CD8-positive, alpha-beta memory T cell (primary cell): ENCODE measurements around the gene GALNT7. TPM values are rescaled to one million over a fixed set of nuclear protein-coding genes. Genes with fewer than 3 reads are reported as not detected.

Source experiments
- CTCF ChIA-PET: fragments of 350-600 bp; sonication (Branson Sonifier 250); formaldehyde crosslinking; loops from one replicate; lab custom pipeline; 2021; ENCODE audit warnings: antibody characterized with exemption; lab: Charles Lee
- POLR2A ChIA-PET: fragments of 350-600 bp; sonication (Branson Sonifier 250); formaldehyde crosslinking; loops from one replicate; lab custom pipeline; 2021; ENCODE audit warnings: antibody characterized with exemption; lab: Charles Lee
- DNase-seq, 5 donors: peaks; one replicate each; pipeline versions ENCODE4 v3.0.0 to v3.0.0-alpha.2; 2020 to 2022; ENCODE audit warnings: mixed read lengths in 1 of 5
- H3K27ac ChIP-seq: one replicate; pipeline ENCODE4 v1.7.0; 2013; ENCODE audit warnings: low read depth, mild to moderate bottlenecking, low read length, moderate library complexity
- H3K27me3 ChIP-seq: 2 replicates; pipeline ENCODE4 v1.7.0; 2013; ENCODE audit warnings: low read length, mild to moderate bottlenecking; ENCODE audit not compliant: insufficient read depth, poor library complexity, severe bottlenecking
- H3K36me3 ChIP-seq: 2 replicates; pipeline ENCODE4 v1.7.0; 2013; ENCODE audit warnings: mild to moderate bottlenecking, low read length, moderate library complexity; ENCODE audit not compliant: insufficient read depth
- H3K4me1 ChIP-seq: 2 replicates; pipeline ENCODE4 v1.7.0; 2013; ENCODE audit warnings: mild to moderate bottlenecking, low read length, moderate library complexity; ENCODE audit not compliant: insufficient read depth
- H3K4me3 ChIP-seq: 2 replicates; pipeline ENCODE4 v1.7.0; 2013; ENCODE audit warnings: mild to moderate bottlenecking, low read length
- H3K9me3 ChIP-seq: 2 replicates; pipeline ENCODE4 v1.7.0; 2013; ENCODE audit warnings: mild to moderate bottlenecking, low read length
- H3K27ac Mint-ChIP-seq, 8 donors: one replicate each; pipeline ENCODE4 v1.8.0; 2020 to 2021; ENCODE audit warnings: mixed read lengths in 8 of 8, mild to moderate bottlenecking in 6 of 8, inconsistent platforms in 3 of 8, moderate library complexity in 3 of 8
- H3K27me3 Mint-ChIP-seq, 2 donors: one replicate each; pipeline ENCODE4 v1.8.0; 2020 to 2021; ENCODE audit warnings: mixed read lengths in 2 of 2, mild to moderate bottlenecking in 1 of 2, moderate library complexity in 1 of 2
- H3K36me3 Mint-ChIP-seq, 3 donors: one replicate each; pipeline ENCODE4 v1.8.0; 2020 to 2021; ENCODE audit warnings: mixed read lengths in 3 of 3, inconsistent platforms in 1 of 3, mild to moderate bottlenecking in 1 of 3
- H3K4me1 Mint-ChIP-seq, 3 donors: one replicate each; pipeline ENCODE4 v1.8.0; 2020 to 2021; ENCODE audit warnings: mixed read lengths in 3 of 3, inconsistent platforms in 1 of 3, mild to moderate bottlenecking in 1 of 3
- H3K4me3 Mint-ChIP-seq, 7 donors: one replicate each; pipeline ENCODE4 v1.8.0; 2020 to 2021; ENCODE audit warnings: mixed read lengths in 7 of 7, mild to moderate bottlenecking in 6 of 7, moderate library complexity in 4 of 7, inconsistent platforms in 2 of 7
- H3K9me3 Mint-ChIP-seq, 5 donors: one replicate each; pipeline ENCODE4 v1.8.0; 2020 to 2022; ENCODE audit warnings: mixed read lengths in 5 of 5, mild to moderate bottlenecking in 3 of 5, moderate library complexity in 2 of 5, inconsistent platforms in 1 of 5
- polyA plus RNA-seq: library from polyadenylated mRNA; unstranded; fragments of 300-500 nt; fragmentation: Illumina TruSeq; gene quantifications from one replicate; pipeline ENCODE4 v1.2.3, GENCODE V29; 2021
- total RNA-seq, 2 experiments: library from RNA; stranded (reverse); gene quantifications; one replicate each; pipeline ENCODE4 v1.2.3, GENCODE V29; 2021

Gene GALNT7
- total and polyA plus RNA-seq, 3 experiments from 2014 or later: 10.0 to 18.0 (median 16.7) TPM

GRCh38 chr4:173367285-173367684 is 198.7 kb downstream of the GALNT7 start:
- H3K9me3 ChIP-seq: no peaks in the 10 kb centered on the region
- no peaks in the 10 kb centered on the region for H3K36me3 ChIP-seq
- ChIA-PET POLR2A (interaction anchor here (6.3 kb wide), 1 partner anchor 34 kb away, joined by 206 read pairs; the partner anchor contains the start of gene HMGB2), CTCF (interaction anchor here (1.3 to 6.3 kb wide), 2 partner anchors 11 to 33 kb away, joined by 3 to 39 read pairs; partner anchors contain the start of gene HMGB2)
- no peak overlapping the region for H3K27ac ChIP-seq
- Mint-ChIP-seq H3K36me3 (peaks cover 0 to 22% (median 0%) of the 10 kb centered on the region in 3 donors), H3K9me3 (no peaks in the 10 kb centered on the region), H3K4me3 (peak overlapping the region in 2 of 7 donors; percentile 65 to 66), H3K27ac (peak overlapping the region in 4 of 8 donors; percentile 0 to 39 (median 7)), H3K27me3 (peaks cover 0 to 2% of the 10 kb centered on the region in 2 donors), H3K4me1 (peaks cover 28 to 48% (median 36%) of the 10 kb centered on the region in 3 donors)
- H3K4me1 ChIP-seq: peaks cover 15% of the 10 kb centered on the region
- no peak for DNase-seq
- no peak overlapping the region for H3K4me3 ChIP-seq
- no peaks in the 10 kb centered on the region for H3K27me3 ChIP-seq

- Mint-ChIP-seq H3K4me1 (peaks cover 30 to 55% (median 41%) of the 10 kb centered on the region in 3 donors), H3K27me3 (peaks cover 0 to 2% of the 10 kb centered on the region in 2 donors), H3K4me3 (peak overlapping the region in 2 of 7 donors; percentile 41), H3K36me3 (peaks cover 0 to 22% (median 0%) of the 10 kb centered on the region in 3 donors), H3K9me3 (no peaks in the 10 kb centered on the region), H3K27ac (peak overlapping the region in 1 of 8 donors; percentile 54)
- no peaks in the 10 kb centered on the region for H3K27me3 ChIP-seq
- no peaks in the 10 kb centered on the region for H3K36me3 ChIP-seq
- no peaks in the 10 kb centered on the region for H3K9me3 ChIP-seq
- H3K4me1 ChIP-seq: peaks cover 15% of the 10 kb centered on the region
- DNase-seq: no peak
- no peak overlapping the region for H3K4me3 ChIP-seq
- CTCF ChIA-PET: interaction anchor here (1.3 to 6.3 kb wide), 3 partner anchors 8 to 34 kb away, joined by 3 to 39 read pairs (median 4); partner anchors contain the start of gene HMGB2
- no peak overlapping the region for H3K27ac ChIP-seq
- POLR2A ChIA-PET: interaction anchor here (6.3 kb wide), 1 partner anchor 35 kb away, joined by 206 read pairs; the partner anchor contains the start of gene HMGB2
Measured at GRCh38 chr4:173367946-173368345, 199.3 kb downstream of the GALNT7 start.

GRCh38 chr4:173370130-173370476 is 201.5 kb downstream of the GALNT7 start:
- ChIA-PET POLR2A (interaction anchor here (0.5 to 6.3 kb wide), 4 partner anchors 13 to 913 kb away, joined by 3 to 206 read pairs (median 4); partner anchors contain the start of genes CEP44, FBXO8 and HMGB2), CTCF (interaction anchor here (0.6 to 6.3 kb wide), 9 partner anchors 9 to 778 kb away, joined by 3 to 39 read pairs (median 3); partner anchors contain the start of gene HMGB2)
- Histone ChIP-seq H3K4me1 (peaks cover 15% of the 10 kb centered on the region), H3K9me3 (no peaks in the 10 kb centered on the region), H3K27me3 (no peaks in the 10 kb centered on the region), H3K4me3 (peak overlapping the region; percentile 96), H3K36me3 (no peaks in the 10 kb centered on the region), H3K27ac (peak overlapping the region; percentile 89)
- Mint-ChIP-seq H3K27me3 (peaks cover 0 to 2% of the 10 kb centered on the region in 2 donors), H3K27ac (peak overlapping the region; percentile 78 to 99 (median 96)), H3K9me3 (no peaks in the 10 kb centered on the region), H3K4me1 (peaks cover 32 to 59% (median 52%) of the 10 kb centered on the region in 3 donors), H3K4me3 (peak overlapping the region; percentile 85 to 100 (median 99)), H3K36me3 (peaks cover 0 to 23% (median 0%) of the 10 kb centered on the region in 3 donors)
- DNase-seq: peak in 3 of 5 donors; percentile 53 to 85 (median 57)

- Histone ChIP-seq H3K36me3 (no peaks in the 10 kb centered on the region), H3K4me3 (peak within 1 kb of the TSS; percentile 96), H3K9me3 (no peaks in the 10 kb centered on the region), H3K4me1 (peaks cover 12% of the 10 kb centered on the region), H3K27me3 (no peaks in the 10 kb centered on the region), H3K27ac (peak within 1 kb of the TSS; percentile 89)
- Mint-ChIP-seq H3K36me3 (peaks cover 0 to 23% (median 0%) of the 10 kb centered on the region in 3 donors), H3K4me1 (peaks cover 26 to 55% (median 47%) of the 10 kb centered on the region in 3 donors), H3K27ac (peak within 1 kb of the TSS; percentile 78 to 99 (median 96)), H3K9me3 (no peaks in the 10 kb centered on the region), H3K27me3 (peaks cover 0 to 2% of the 10 kb centered on the region in 2 donors), H3K4me3 (peak within 1 kb of the TSS; percentile 85 to 100 (median 99))
- CTCF ChIA-PET: interaction anchor here (0.6 to 6.3 kb wide), 8 partner anchors 25 to 777 kb away, joined by 3 to 39 read pairs (median 3); partner anchors contain the start of gene HMGB2
- peak; percentile 91 to 98 (median 94) for DNase-seq
- POLR2A ChIA-PET: interaction anchor here (0.5 to 6.3 kb wide), 7 partner anchors 9 to 913 kb away, joined by 3 to 206 read pairs (median 4); partner anchors contain the start of genes CEP44, FBXO8 and HMGB2
Measured at GRCh38 chr4:173370477-173371291, 202.1 kb downstream of the GALNT7 start, which contains the start of gene SAP30. TSS of gene SAP30 (plus strand) at chr4:173370954. CDS start at chr4:173371183, 229 bp downstream.

GRCh38 chr4:173371292-173372192 is 202.9 kb downstream of the GALNT7 start:
- H3K4me1 Mint-ChIP-seq: peaks cover 24 to 51% (median 44%) of the 10 kb centered on the region in 3 donors
- peaks cover 0 to 2% of the 10 kb centered on the region in 2 donors for H3K27me3 Mint-ChIP-seq
- H3K36me3 Mint-ChIP-seq: peaks cover 0 to 23% (median 0%) of the 10 kb centered on the region in 3 donors
- peak overlapping the region; percentile 85 to 99 (median 94) for H3K4me3 Mint-ChIP-seq
- H3K4me1 ChIP-seq: peaks cover 8% of the 10 kb centered on the region
- H3K27me3 ChIP-seq: no peaks in the 10 kb centered on the region
- peak overlapping the region; percentile 96 for H3K4me3 ChIP-seq
- no peaks in the 10 kb centered on the region for H3K9me3 ChIP-seq
- H3K27ac Mint-ChIP-seq: peak overlapping the region; percentile 72 to 95 (median 86)
- no peaks in the 10 kb centered on the region for H3K9me3 Mint-ChIP-seq
- peak; percentile 29 to 72 (median 40) for DNase-seq
- H3K36me3 ChIP-seq: no peaks in the 10 kb centered on the region
- peak overlapping the region; percentile 75 for H3K27ac ChIP-seq
- ChIA-PET POLR2A (interaction anchor here (0.6 to 6.3 kb wide), 5 partner anchors 9 to 912 kb away, joined by 3 to 206 read pairs (median 3); partner anchors contain the start of genes CEP44, FBXO8 and HMGB2), CTCF (interaction anchor here (0.9 to 6.3 kb wide), 10 partner anchors 19 to 70 kb away, joined by 3 to 39 read pairs (median 4); partner anchors contain the start of gene HMGB2)
